ENCODE measurements around the gene CPLX4. TPM values are rescaled to one million over a fixed set of nuclear protein-coding genes. Genes with fewer than 3 reads are reported as not detected.
A peak's percentile ranks its signal among the peaks of the same experiment; 100 is the strongest.

CPLX4 gene
- total and polyA plus RNA-seq, 2 of the 8 experiments (the other 6 are each of a cell fraction or from before 2014, with no cell fraction given) = not detected

DNA sequence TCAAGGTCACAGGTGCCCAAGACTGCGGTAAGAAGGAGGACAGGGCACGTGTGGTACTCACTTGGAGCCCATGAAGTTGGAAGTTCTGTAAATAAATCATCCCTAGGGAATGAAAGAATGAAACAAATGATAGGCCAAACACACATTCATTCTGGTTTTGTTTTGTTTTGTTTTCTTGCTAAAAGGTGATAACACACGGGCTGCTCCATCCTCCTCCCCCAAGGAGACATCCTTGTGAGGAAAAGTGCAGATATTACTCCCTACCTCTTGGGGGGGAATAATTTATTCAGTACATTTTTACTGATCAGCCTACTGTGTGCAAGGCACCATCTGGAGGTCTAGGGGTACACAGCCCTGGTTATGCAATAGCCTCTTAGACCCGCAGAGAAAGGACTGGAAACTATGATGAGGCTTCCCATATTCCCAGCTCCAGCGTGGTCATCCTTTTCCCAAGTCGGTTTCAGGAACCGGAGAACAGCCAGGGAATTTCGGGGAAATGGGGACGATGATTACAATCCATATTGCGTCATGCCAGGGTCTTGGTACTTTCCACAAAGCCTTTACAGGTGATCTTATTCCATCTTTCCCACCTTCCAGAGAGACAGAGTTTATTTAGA, 51.5 kb downstream of the CPLX4 start:
- H4K91ac ChIP-seq (replicated peaks; ENCODE audit: insufficient read length, low read length) = no peak overlapping the region
- ChIA-PET CTCF (ENCODE audit: partially characterized antibody) (interaction anchor here (0.6 to 15.5 kb wide), 10 partner anchors 9 to 136 kb away, joined by 3 to 129 read pairs (median 6); partner anchors contain the start of genes GRP and LMAN1), POLR2A (ENCODE audit: partially characterized antibody) (interaction anchor here (0.9 to 1.1 kb wide), 2 partner anchors 17 to 47 kb away, joined by 3 to 5 read pairs; partner anchors contain the start of gene GRP)
- H4K8ac ChIP-seq (ENCODE audit: extremely low read depth, insufficient read depth, low read length) = no peak overlapping the region
- no peak overlapping the region for H2AK5ac ChIP-seq (ENCODE audit: low read depth, low read length)
- H2BK120ac ChIP-seq (replicated peaks; ENCODE audit: low read depth, low read length) = no peak overlapping the region
- no peak overlapping the region for H3K9ac ChIP-seq (replicated peaks in 1 of 4; ENCODE audit: extremely low read depth in 1 of 4, low read depth in 3 of 4, low read length in 3 of 4)
- H3K14ac ChIP-seq (ENCODE audit: insufficient read length) = no peak overlapping the region
- peaks cover 79 to 96% (median 92%) of the 10 kb centered on the region in 4 experiments for H3K27me3 ChIP-seq (replicated peaks in 1 of 4; ENCODE audit: control insufficient read depth in 3 of 4, extremely low read depth in 1 of 4, insufficient read depth in 3 of 4, low read length in 3 of 4)
- no peak overlapping the region for H3K23ac ChIP-seq (ENCODE audit: insufficient read length)
- no peak overlapping the region for H2BK20ac ChIP-seq (ENCODE audit: low read length)
- H3K4ac ChIP-seq (replicated peaks; ENCODE audit: insufficient read length, low read depth, low read length) = no peak overlapping the region
- no peak overlapping the region for H3K56ac ChIP-seq (replicated peaks; ENCODE audit: insufficient read length, low read depth, low read length)
- peaks cover 10% of the 10 kb centered on the region; the same call in 1 of the 2 replicates for H3K23me2 ChIP-seq (ENCODE audit: low read depth, low read length)
- no peaks in the 10 kb centered on the region for H3K9me3 ChIP-seq (ENCODE audit: insufficient read depth in 2 of 2, low read depth in 1 of 2, low read length in 1 of 2)
- no peak overlapping the region for H3K18ac ChIP-seq (ENCODE audit: extremely low read depth, low read length)
- H4K5ac ChIP-seq (ENCODE audit: insufficient read length, low read depth, low read length) = no peak overlapping the region
- peak overlapping the region; percentile 82 to 83; a peak in 3 of 4 replicates for H3K4me2 ChIP-seq (ENCODE audit: insufficient read depth in 1 of 2, low read depth in 2 of 2, low read length in 2 of 2)
- peaks cover 0 to 43% (median 24%) of the 10 kb centered on the region in 4 experiments; a peak in 6 of 7 replicates for H3K4me1 ChIP-seq (replicated peaks in 1 of 4; ENCODE audit: control insufficient read depth in 3 of 4, insufficient read depth in 4 of 4, low read length in 3 of 4)
- H2BK5ac ChIP-seq (ENCODE audit: low read depth, low read length) = no peak overlapping the region
- H3K36me3 ChIP-seq (ENCODE audit: control insufficient read depth in 2 of 4, insufficient read depth in 4 of 4, low read length in 3 of 4) = no peaks in the 10 kb centered on the region; a peak in 1 of 8 replicates
- no peak for DNase-seq (ENCODE audit: low read depth in 1 of 2, low spot score in 2 of 2)
- H3K79me2 ChIP-seq (ENCODE audit: control insufficient read depth in 1 of 2, insufficient read depth in 2 of 2, low read length in 2 of 2) = no peaks in the 10 kb centered on the region
- H2AFZ ChIP-seq (ENCODE audit: low read length) = no peak overlapping the region
- peak overlapping the region in 1 of 4 experiments; percentile 63; a peak in 2 of 8 replicates for H3K4me3 ChIP-seq (ENCODE audit: extremely low read depth in 1 of 4, insufficient read depth in 2 of 4, low read depth in 3 of 4, low read length in 4 of 4)
- no peak overlapping the region for H2BK12ac ChIP-seq (ENCODE audit: low read depth, low read length)
- H4K20me1 ChIP-seq (replicated peaks in 1 of 2; ENCODE audit: control insufficient read depth in 1 of 2, insufficient read depth in 2 of 2, low read length in 2 of 2) = peaks cover 13 to 22% of the 10 kb centered on the region in 2 experiments
- H3K27ac ChIP-seq (ENCODE audit: low read depth, low read length) = no peak overlapping the region
- H3K79me1 ChIP-seq (ENCODE audit: low read depth, low read length) = no peaks in the 10 kb centered on the region
- 18% methylated on average over 10 of the region's 10 CpGs; no CpG with 5 or more reads in 1 of the 2 experiments for WGBS, 2 experiments (ENCODE audit: extremely low coverage in 1 of 2, insufficient coverage in 1 of 2, insufficient read length in 1 of 2, insufficient replicate concordance in 2 of 2, low coverage in 1 of 2, low lambda C conversion rate in 2 of 2, missing lambda C conversion rate in 1 of 2)
- FAIRE-seq = no peak
- H2BK15ac ChIP-seq (ENCODE audit: low read length) = no peak overlapping the region
- TF ChIP-seq TAF1 (IDR thresholded peaks at IDR 0.05; ENCODE audit: low read depth, low read length) = no peak
- no peak for TF ChIP-seq SIN3A (conservative IDR thresholded peaks at IDR 0.05 in 1 of 2, IDR thresholded peaks at IDR 0.05 in 1 of 2; ENCODE audit: low read depth in 1 of 2, low read length in 2 of 2)
- peak; percentile 52; the same call in 1 of the 2 replicates for TF ChIP-seq CBX8 (IDR thresholded peaks at IDR 0.05; ENCODE audit: borderline replicate concordance, low read depth, low read length)

Data from H1 (cell line).